NB4 (cell line): ENCODE results near the gene PTOV1.
A peak's percentile ranks its signal among the peaks of the same experiment; 100 is the strongest.

Experiments
- DNase-seq: peaks from one replicate; pipeline ENCODE4 v3.0.0; 2010; ENCODE audit warnings: low read depth
- H3K4me3 ChIP-seq: one replicate; pipeline ENCODE4 v1.5.1; 2011; ENCODE audit warnings: mild to moderate bottlenecking, low read depth, low read length, moderate library complexity
- MAX ChIP-seq: IDR thresholded peaks from 2 replicates; pipeline ENCODE4 v1.6.1; 2011; ENCODE audit warnings: low read depth, low read length
- MYC ChIP-seq: IDR thresholded peaks from 2 replicates; pipeline ENCODE4 v1.6.1; 2011; ENCODE audit warnings: low read depth, low read length
- POLR2A ChIP-seq: IDR thresholded peaks from 2 replicates; pipeline ENCODE4 v1.6.1; 2011; ENCODE audit warnings: mild to moderate bottlenecking; ENCODE audit not compliant: insufficient read length; ENCODE audit errors: extremely low read depth
- TF ChIP-seq, protein P1 (sequence below): IDR thresholded peaks from one replicate; pipeline ENCODE4 v1.5.1; 2012; ENCODE audit warnings: low read depth, low read length

PTOV1 gene

GRCh38 chr19:49894879-49895565, 44.1 kb downstream of the PTOV1 start:
- no peak for TF ChIP-seq POLR2A
- H3K4me3 ChIP-seq: no peak overlapping the region
- no peak for DNase-seq

DNA sequence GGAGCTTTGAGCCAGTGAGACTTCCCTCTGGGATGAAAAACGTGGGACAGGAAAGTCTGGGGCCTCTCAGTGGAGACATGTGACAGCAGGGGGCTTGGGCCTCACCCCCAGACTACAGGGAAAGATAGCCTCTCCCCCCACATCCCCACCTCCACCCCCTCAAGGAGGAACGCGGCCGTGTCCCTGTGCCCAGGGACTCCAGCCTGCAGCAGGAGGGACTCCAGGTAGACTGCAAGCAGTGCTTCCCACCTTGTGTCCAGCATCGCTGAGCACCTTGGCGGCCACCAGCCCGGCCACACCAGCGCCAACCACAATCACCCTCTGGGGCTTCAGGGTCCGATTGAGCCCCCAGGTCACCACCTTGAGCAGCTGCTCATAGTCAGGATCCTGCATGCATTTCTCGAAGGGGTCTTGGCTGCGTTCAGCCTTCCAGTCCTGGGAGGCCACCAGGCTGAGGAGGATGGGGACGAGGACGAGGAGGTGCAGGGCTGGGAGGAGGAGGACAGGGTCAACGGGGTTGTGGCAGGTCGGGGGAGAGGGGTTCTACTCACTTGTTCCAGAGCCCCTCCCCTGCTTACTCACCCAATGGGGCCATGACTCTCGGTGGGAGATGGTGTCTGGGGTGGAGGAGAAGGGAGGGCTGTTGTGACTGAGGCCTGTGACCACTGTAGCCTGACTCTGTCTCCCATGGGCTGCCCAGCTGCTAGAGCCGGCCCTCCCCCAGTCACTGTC, 44.8 kb downstream of the PTOV1 start:
- TF ChIP-seq MAX: no peak
- no peak overlapping the region for H3K4me3 ChIP-seq

GRCh38 chr19:49896863-49897621, 46.1 kb downstream of the PTOV1 start, which contains the start of gene IL4I1:
TSS of gene IL4I1 (minus strand) at chr19:49896887. CDS start at chr19:49896160, 727 bp downstream.
- DNase-seq: peak; percentile 51
- no peak for TF ChIP-seq MYC
- TF ChIP-seq MAX: no peak
- TF ChIP-seq, protein P1, sequence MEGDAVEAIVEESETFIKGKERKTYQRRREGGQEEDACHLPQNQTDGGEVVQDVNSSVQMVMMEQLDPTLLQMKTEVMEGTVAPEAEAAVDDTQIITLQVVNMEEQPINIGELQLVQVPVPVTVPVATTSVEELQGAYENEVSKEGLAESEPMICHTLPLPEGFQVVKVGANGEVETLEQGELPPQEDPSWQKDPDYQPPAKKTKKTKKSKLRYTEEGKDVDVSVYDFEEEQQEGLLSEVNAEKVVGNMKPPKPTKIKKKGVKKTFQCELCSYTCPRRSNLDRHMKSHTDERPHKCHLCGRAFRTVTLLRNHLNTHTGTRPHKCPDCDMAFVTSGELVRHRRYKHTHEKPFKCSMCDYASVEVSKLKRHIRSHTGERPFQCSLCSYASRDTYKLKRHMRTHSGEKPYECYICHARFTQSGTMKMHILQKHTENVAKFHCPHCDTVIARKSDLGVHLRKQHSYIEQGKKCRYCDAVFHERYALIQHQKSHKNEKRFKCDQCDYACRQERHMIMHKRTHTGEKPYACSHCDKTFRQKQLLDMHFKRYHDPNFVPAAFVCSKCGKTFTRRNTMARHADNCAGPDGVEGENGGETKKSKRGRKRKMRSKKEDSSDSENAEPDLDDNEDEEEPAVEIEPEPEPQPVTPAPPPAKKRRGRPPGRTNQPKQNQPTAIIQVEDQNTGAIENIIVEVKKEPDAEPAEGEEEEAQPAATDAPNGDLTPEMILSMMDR: no peak
- TF ChIP-seq POLR2A: no peak
- no peak within 1 kb of the TSS for H3K4me3 ChIP-seq

More for the DNA sequence above, 44.8 kb downstream of the PTOV1 start:
- no peak for DNase-seq

DNA sequence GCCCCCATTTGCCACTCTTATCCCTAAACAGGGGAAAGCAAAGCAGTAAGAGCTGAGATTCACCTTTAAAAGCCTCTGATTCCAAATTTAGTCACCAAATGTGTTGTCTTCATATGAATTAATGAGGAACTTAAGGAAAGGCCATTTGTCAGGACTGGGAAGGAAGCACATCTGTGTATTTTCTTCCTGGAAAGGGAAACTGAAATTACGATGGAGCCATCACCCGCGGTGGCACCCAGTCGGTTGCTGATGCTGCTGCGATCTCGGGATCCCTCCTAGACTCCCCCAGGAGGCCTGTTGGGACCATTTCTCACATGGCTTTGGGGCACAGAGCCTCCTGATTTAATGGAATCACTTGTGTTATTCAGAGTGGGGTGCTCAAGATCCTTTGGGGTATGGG, 53.2 kb downstream of the PTOV1 start:
- TF ChIP-seq, protein P1: no peak
- no peak for TF ChIP-seq MAX
- no peak for TF ChIP-seq POLR2A
- no peak for TF ChIP-seq MYC
- no peak for DNase-seq
- H3K4me3 ChIP-seq: no peak overlapping the region

GRCh38 chr19:49906879-49907564, 56.1 kb downstream of the PTOV1 start:
- no peak overlapping the region for H3K4me3 ChIP-seq
- no peak for TF ChIP-seq MAX
- TF ChIP-seq, protein P1: no peak
- no peak for TF ChIP-seq POLR2A
- TF ChIP-seq MYC: no peak
- no peak for DNase-seq

GRCh38 chr19:49907745-49908446, 56.9 kb downstream of the PTOV1 start:
- DNase-seq: no peak
- H3K4me3 ChIP-seq: no peak overlapping the region
- TF ChIP-seq MAX (no peak), POLR2A (no peak), MYC (no peak)
- TF ChIP-seq, protein P1: no peak
